Inflammatory macrophage treated with lipopolysaccharide for 4 hours (primary cell): Measurements from ENCODE around the gene ZNF511.
"Not testable (repeated sequence)": the region's sequence is repeated elsewhere in the genome, so short reads cannot be mapped to it uniquely, and the experiment has no call there.

Experiments
- DNase-seq: peaks from one replicate; pipeline ENCODE4 v3.0.0-alpha.2; 2020

ZNF511 gene

GRCh38 chr10:133308421-133309099 lies at the start of gene ZNF511, which contains the start of gene TUBGCP2:
TSS of gene ZNF511 (plus strand) at chr10:133308914. CDS start at chr10:133308944, 30 bp downstream.
TSS of gene TUBGCP2 (minus strand) at chr10:133308872. CDS start at chr10:133302941, 5,931 bp downstream.
- peak; percentile 89 for DNase-seq

GRCh38 chr10:133259602-133259989 lies 49.1 kb upstream of the ZNF511 start:
- DNase-seq = no peak

- peak; percentile 69 for DNase-seq
Observed at GRCh38 chr10:133260895-133261725, 47.6 kb upstream of the ZNF511 start.

- DNase-seq = peak; percentile 75
Observed at GRCh38 chr10:133261726-133262325, 46.9 kb upstream of the ZNF511 start.

- DNase-seq = no peak
Observed at GRCh38 chr10:133262696-133263095, 46.0 kb upstream of the ZNF511 start.

GRCh38 chr10:133263674-133264073 lies 45.0 kb upstream of the ZNF511 start:
- DNase-seq = no peak

GRCh38 chr10:133264461-133264860 lies 44.3 kb upstream of the ZNF511 start:
- DNase-seq = peak; percentile 57

- DNase-seq = not testable (repeated sequence)
Observed at GRCh38 chr10:133265052-133265451, 43.7 kb upstream of the ZNF511 start.

GRCh38 chr10:133266056-133266795 lies 42.5 kb upstream of the ZNF511 start:
- DNase-seq = no peak

- no peak for DNase-seq
Observed at GRCh38 chr10:133267293-133267692, 41.4 kb upstream of the ZNF511 start.

GRCh38 chr10:133267829-133268228 lies 40.9 kb upstream of the ZNF511 start:
- no peak for DNase-seq

- DNase-seq = no peak
Observed at GRCh38 chr10:133268532-133268931, 40.2 kb upstream of the ZNF511 start.

- DNase-seq = no peak
Observed at GRCh38 chr10:133269367-133269766, 39.3 kb upstream of the ZNF511 start.

GRCh38 chr10:133270204-133270603 lies 38.5 kb upstream of the ZNF511 start:
- no peak for DNase-seq

- no peak for DNase-seq
Observed at GRCh38 chr10:133270773-133271297, 37.9 kb upstream of the ZNF511 start.

GRCh38 chr10:133271521-133272300 lies 37.0 kb upstream of the ZNF511 start:
- no peak for DNase-seq

GRCh38 chr10:133272301-133272963 lies 36.3 kb upstream of the ZNF511 start:
- DNase-seq = no peak

- DNase-seq = no peak
Observed at GRCh38 chr10:133272964-133273420, 35.7 kb upstream of the ZNF511 start.

GRCh38 chr10:133273534-133274143 lies 35.1 kb upstream of the ZNF511 start:
- no peak for DNase-seq
